Measurements from ENCODE around the gene AKAP9.
"Not testable (repeated sequence)": the region's sequence is repeated elsewhere in the genome, so short reads cannot be mapped to it uniquely, and the experiment has no call there.

The AKAP9 gene

GRCh38 chr7:91961816-91962215, 21.2 kb downstream of the AKAP9 start:
- 92 to 94% methylated on average over 1 to 2 of the region's 2 CpGs for WGBS, 2 experiments
- Histone ChIP-seq H3K9me3 (ENCODE audit: control insufficient read depth, low read length) (no peaks in the 10 kb centered on the region), H3K4me1 (ENCODE audit: control insufficient read depth, insufficient read depth, low read length) (no peaks in the 10 kb centered on the region), H3K36me3 (ENCODE audit: control insufficient read depth, insufficient read depth, low read length) (no peaks in the 10 kb centered on the region), H3K27ac (ENCODE audit: insufficient read depth, low read depth, low read length, poor library complexity, severe bottlenecking) (no peak overlapping the region), H3K27me3 (ENCODE audit: control insufficient read depth, insufficient read depth, low read length, poor library complexity, severe bottlenecking) (no peaks in the 10 kb centered on the region), H3K4me3 (ENCODE audit: insufficient read depth, low read depth, low read length) (no peak overlapping the region)

DNA sequence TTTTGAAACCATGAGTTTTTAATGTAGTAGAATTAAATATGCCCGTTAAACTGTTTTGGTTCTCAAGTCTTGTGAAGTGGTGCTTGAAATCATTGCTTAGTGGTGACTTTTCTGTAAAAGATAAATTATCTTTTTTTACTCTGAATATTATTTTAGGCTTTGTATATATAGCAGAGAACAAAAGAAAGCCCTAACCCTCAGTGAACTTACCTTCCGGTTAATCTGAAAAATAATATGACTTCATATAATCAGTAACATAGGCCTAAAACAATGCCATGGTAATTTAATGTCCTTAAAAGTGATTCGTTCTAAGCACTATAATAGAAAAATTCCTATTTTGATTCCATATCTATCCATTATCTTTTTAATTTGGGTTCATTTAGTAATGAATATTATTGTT, 21.8 kb downstream of the AKAP9 start:
- Histone ChIP-seq H3K4me1 (ENCODE audit: control insufficient read depth, insufficient read depth, low read length) (no peaks in the 10 kb centered on the region), H3K27ac (ENCODE audit: insufficient read depth, low read depth, low read length, poor library complexity, severe bottlenecking) (no peak overlapping the region), H3K9me3 (ENCODE audit: control insufficient read depth, low read length) (no peaks in the 10 kb centered on the region), H3K4me3 (ENCODE audit: insufficient read depth, low read depth, low read length) (no peak overlapping the region), H3K27me3 (ENCODE audit: control insufficient read depth, insufficient read depth, low read length, poor library complexity, severe bottlenecking) (no peaks in the 10 kb centered on the region), H3K36me3 (ENCODE audit: control insufficient read depth, insufficient read depth, low read length) (no peaks in the 10 kb centered on the region)
- WGBS, 2 experiments: 95% methylated on average over 2 of the region's 3 CpGs; no CpG with 5 or more reads in 1 of the 2 experiments

GRCh38 chr7:91967513-91967912, 26.9 kb downstream of the AKAP9 start:
- H3K4me1 ChIP-seq (ENCODE audit: control insufficient read depth, insufficient read depth, low read length); H3K36me3 ChIP-seq (ENCODE audit: control insufficient read depth, insufficient read depth, low read length); H3K9me3 ChIP-seq (ENCODE audit: control insufficient read depth, low read length); H3K27ac ChIP-seq (ENCODE audit: insufficient read depth, low read depth, low read length, poor library complexity, severe bottlenecking); H3K4me3 ChIP-seq (ENCODE audit: insufficient read depth, low read depth, low read length); H3K27me3 ChIP-seq (ENCODE audit: control insufficient read depth, insufficient read depth, low read length, poor library complexity, severe bottlenecking): not testable (repeated sequence)
- 90 to 94% methylated on average over 2 of the region's 2 CpGs for WGBS, 2 experiments

DNA sequence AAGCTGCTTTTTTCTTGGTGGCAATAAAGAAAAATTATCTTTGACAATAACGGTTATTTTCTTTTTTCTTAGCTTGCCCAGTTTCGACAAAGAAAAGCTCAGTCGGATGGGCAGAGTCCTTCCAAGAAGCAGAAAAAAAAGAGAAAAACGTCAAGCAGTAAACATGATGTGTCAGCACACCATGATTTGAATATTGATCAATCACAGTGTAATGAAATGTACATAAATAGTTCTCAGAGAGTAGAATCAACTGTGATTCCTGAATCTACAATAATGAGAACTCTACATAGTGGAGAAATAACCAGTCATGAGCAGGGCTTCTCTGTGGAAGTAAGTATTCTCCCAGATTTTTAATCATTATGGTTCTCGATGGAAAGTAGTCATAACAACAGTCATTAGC, 33.0 kb downstream of the AKAP9 start:
- no peaks in the 10 kb centered on the region for H3K36me3 ChIP-seq (ENCODE audit: control insufficient read depth, insufficient read depth, low read length)
- H3K4me3 ChIP-seq (ENCODE audit: insufficient read depth, low read depth, low read length): no peak overlapping the region
- H3K4me1 ChIP-seq (ENCODE audit: control insufficient read depth, insufficient read depth, low read length): no peaks in the 10 kb centered on the region
- H3K27ac ChIP-seq (ENCODE audit: insufficient read depth, low read depth, low read length, poor library complexity, severe bottlenecking): no peak overlapping the region
- H3K27me3 ChIP-seq (ENCODE audit: control insufficient read depth, insufficient read depth, low read length, poor library complexity, severe bottlenecking): no peaks in the 10 kb centered on the region
- no peaks in the 10 kb centered on the region for H3K9me3 ChIP-seq (ENCODE audit: control insufficient read depth, low read length)
- 93 to 96% methylated on average over 5 of the region's 5 CpGs for WGBS, 2 experiments

DNA sequence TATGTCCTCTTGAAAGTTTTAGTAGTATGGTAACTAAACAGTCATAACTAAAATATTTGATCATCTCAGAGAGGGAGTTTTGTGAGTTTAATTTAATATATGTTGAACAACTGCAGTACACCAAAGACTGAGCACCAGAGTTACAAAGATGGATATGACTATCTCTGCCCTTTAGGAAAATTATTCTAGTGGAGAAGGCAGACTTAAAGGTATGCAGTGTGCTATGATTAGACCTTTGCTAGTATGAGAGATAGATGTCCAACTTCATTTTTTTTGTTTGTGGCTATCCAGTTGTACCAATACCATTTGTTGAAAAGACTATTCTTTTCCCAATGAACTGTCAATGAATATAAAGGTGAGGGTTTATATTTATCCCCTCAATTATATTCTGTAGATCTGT, 33.4 kb downstream of the AKAP9 start:
- Histone ChIP-seq H3K4me3 (ENCODE audit: insufficient read depth, low read depth, low read length) (no peak overlapping the region), H3K9me3 (ENCODE audit: control insufficient read depth, low read length) (no peaks in the 10 kb centered on the region), H3K4me1 (ENCODE audit: control insufficient read depth, insufficient read depth, low read length) (no peaks in the 10 kb centered on the region), H3K27me3 (ENCODE audit: control insufficient read depth, insufficient read depth, low read length, poor library complexity, severe bottlenecking) (no peaks in the 10 kb centered on the region), H3K36me3 (ENCODE audit: control insufficient read depth, insufficient read depth, low read length) (no peaks in the 10 kb centered on the region), H3K27ac (ENCODE audit: insufficient read depth, low read depth, low read length, poor library complexity, severe bottlenecking) (no peak overlapping the region)

DNA sequence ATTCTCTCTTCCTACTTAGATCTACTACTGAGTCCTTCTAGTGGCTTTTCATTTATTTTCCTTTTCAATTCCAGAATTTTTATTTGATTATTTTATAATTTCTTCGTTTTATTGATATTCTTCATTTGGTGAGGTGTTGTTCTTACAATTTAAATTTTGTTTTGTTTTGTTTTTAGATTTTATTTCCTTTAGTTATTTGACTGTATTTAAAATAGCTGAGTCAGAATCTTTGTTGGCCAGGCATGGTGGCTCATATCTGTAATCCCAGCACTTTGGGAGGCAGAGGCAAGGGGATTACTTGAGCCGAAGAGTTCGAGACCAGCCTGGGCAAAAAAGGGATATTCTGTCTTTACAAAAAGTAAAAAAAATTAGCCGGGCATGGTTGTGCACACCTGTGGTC, 36.1 kb downstream of the AKAP9 start:
- 93 to 96% methylated on average over 3 of the region's 4 CpGs for whole genome bisulfite sequencing, 2 experiments
- H3K4me3 ChIP-seq (ENCODE audit: insufficient read depth, low read depth, low read length): no peak overlapping the region

DNA sequence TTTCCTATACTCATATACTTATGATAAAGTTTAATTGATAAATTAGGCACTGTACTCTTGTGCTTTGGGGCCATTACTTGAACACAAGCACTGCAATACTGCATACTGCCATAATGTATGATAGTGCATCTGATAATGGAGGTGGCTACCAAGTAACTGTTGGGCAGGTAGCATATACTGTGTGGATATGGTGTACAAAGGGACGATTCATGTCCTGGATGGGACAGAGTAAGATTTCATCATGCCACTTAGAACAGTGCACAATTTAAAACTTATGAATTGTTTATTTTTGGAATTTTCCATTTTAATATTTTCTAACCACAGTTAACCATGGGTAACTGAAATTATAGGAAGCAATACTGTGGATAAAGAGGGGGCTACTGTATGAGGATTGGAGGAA, 38.9 kb downstream of the AKAP9 start:
- Histone ChIP-seq H3K27ac (ENCODE audit: insufficient read depth, low read depth, low read length, poor library complexity, severe bottlenecking) (no peak overlapping the region), H3K4me3 (ENCODE audit: insufficient read depth, low read depth, low read length) (no peak overlapping the region), H3K27me3 (ENCODE audit: control insufficient read depth, insufficient read depth, low read length, poor library complexity, severe bottlenecking) (no peaks in the 10 kb centered on the region), H3K36me3 (ENCODE audit: control insufficient read depth, insufficient read depth, low read length) (no peaks in the 10 kb centered on the region), H3K4me1 (ENCODE audit: control insufficient read depth, insufficient read depth, low read length) (no peaks in the 10 kb centered on the region), H3K9me3 (ENCODE audit: control insufficient read depth, low read length) (no peaks in the 10 kb centered on the region)
- 100% methylated on average over 1 of the region's 1 CpG for whole genome bisulfite sequencing, 2 experiments

More for the DNA sequence above, 36.1 kb downstream of the AKAP9 start:
- no peaks in the 10 kb centered on the region for H3K4me1 ChIP-seq (ENCODE audit: control insufficient read depth, insufficient read depth, low read length)
- no peaks in the 10 kb centered on the region for H3K9me3 ChIP-seq (ENCODE audit: control insufficient read depth, low read length)
- no peak overlapping the region for H3K27ac ChIP-seq (ENCODE audit: insufficient read depth, low read depth, low read length, poor library complexity, severe bottlenecking)
- H3K36me3 ChIP-seq (ENCODE audit: control insufficient read depth, insufficient read depth, low read length): no peaks in the 10 kb centered on the region
- no peaks in the 10 kb centered on the region for H3K27me3 ChIP-seq (ENCODE audit: control insufficient read depth, insufficient read depth, low read length, poor library complexity, severe bottlenecking)

- H3K4me3 ChIP-seq (ENCODE audit: insufficient read depth, low read depth, low read length); H3K9me3 ChIP-seq (ENCODE audit: control insufficient read depth, low read length); H3K4me1 ChIP-seq (ENCODE audit: control insufficient read depth, insufficient read depth, low read length); H3K27ac ChIP-seq (ENCODE audit: insufficient read depth, low read depth, low read length, poor library complexity, severe bottlenecking); H3K36me3 ChIP-seq (ENCODE audit: control insufficient read depth, insufficient read depth, low read length); H3K27me3 ChIP-seq (ENCODE audit: control insufficient read depth, insufficient read depth, low read length, poor library complexity, severe bottlenecking): not testable (repeated sequence)
- 90 to 93% methylated on average over 1 to 4 of the region's 4 CpGs for WGBS, 2 experiments
These were observed 41.7 kb downstream of the AKAP9 start for GRCh38 chr7:91982352-91982751.

- H3K27ac ChIP-seq (ENCODE audit: insufficient read depth, low read depth, low read length, poor library complexity, severe bottlenecking): no peak overlapping the region
- no peaks in the 10 kb centered on the region for H3K4me1 ChIP-seq (ENCODE audit: control insufficient read depth, insufficient read depth, low read length)
- H3K4me3 ChIP-seq (ENCODE audit: insufficient read depth, low read depth, low read length): no peak overlapping the region
These were observed 47.6 kb downstream of the AKAP9 start for GRCh38 chr7:91988213-91988612.

GRCh38 chr7:91993976-91994375, 53.3 kb downstream of the AKAP9 start:
- Histone ChIP-seq H3K36me3 (ENCODE audit: control insufficient read depth, insufficient read depth, low read length) (peaks cover 15% of the 10 kb centered on the region), H3K4me1 (ENCODE audit: control insufficient read depth, insufficient read depth, low read length) (no peaks in the 10 kb centered on the region), H3K27me3 (ENCODE audit: control insufficient read depth, insufficient read depth, low read length, poor library complexity, severe bottlenecking) (no peaks in the 10 kb centered on the region), H3K4me3 (ENCODE audit: insufficient read depth, low read depth, low read length) (no peak overlapping the region), H3K9me3 (ENCODE audit: control insufficient read depth, low read length) (no peaks in the 10 kb centered on the region), H3K27ac (ENCODE audit: insufficient read depth, low read depth, low read length, poor library complexity, severe bottlenecking) (no peak overlapping the region)
- 90 to 93% methylated on average over 3 of the region's 3 CpGs for WGBS, 2 experiments

More at GRCh38 chr7:91988213-91988612, 47.6 kb downstream of the AKAP9 start:
- Histone ChIP-seq H3K36me3 (ENCODE audit: control insufficient read depth, insufficient read depth, low read length) (no peaks in the 10 kb centered on the region), H3K27me3 (ENCODE audit: control insufficient read depth, insufficient read depth, low read length, poor library complexity, severe bottlenecking) (no peaks in the 10 kb centered on the region), H3K9me3 (ENCODE audit: control insufficient read depth, low read length) (no peaks in the 10 kb centered on the region)

GRCh38 chr7:91995391-91996105, 54.9 kb downstream of the AKAP9 start:
- Histone ChIP-seq H3K27ac (ENCODE audit: insufficient read depth, low read depth, low read length, poor library complexity, severe bottlenecking) (no peak overlapping the region), H3K36me3 (ENCODE audit: control insufficient read depth, insufficient read depth, low read length) (peaks cover 15% of the 10 kb centered on the region)

More at GRCh38 chr7:91995391-91996105, 54.9 kb downstream of the AKAP9 start:
- no peaks in the 10 kb centered on the region for H3K9me3 ChIP-seq (ENCODE audit: control insufficient read depth, low read length)
- WGBS, 2 experiments: 85 to 95% methylated on average over 2 of the region's 2 CpGs
- no peaks in the 10 kb centered on the region for H3K4me1 ChIP-seq (ENCODE audit: control insufficient read depth, insufficient read depth, low read length)
- no peak overlapping the region for H3K4me3 ChIP-seq (ENCODE audit: insufficient read depth, low read depth, low read length)
- no peaks in the 10 kb centered on the region for H3K27me3 ChIP-seq (ENCODE audit: control insufficient read depth, insufficient read depth, low read length, poor library complexity, severe bottlenecking)

Measured in ectodermal cell (in vitro differentiated cells).